GM13976 (cell line): ENCODE measurements around the gene TMBIM4.

ENCODE experiments used
- DNase-seq: peaks from one replicate; pipeline ENCODE4 v3.0.0; 2012; ENCODE audit warnings: low spot score
- in situ Hi-C: fragments of 300-500 bp; cut with MboI; formaldehyde crosslinking; loops from one replicate; pipeline ENCODE4 v1.12.0; 2022; ENCODE audit warnings: low sequenced_read_pairs, mixed read lengths, inconsistent platforms; ENCODE audit not compliant: unreplicated experiment
- TF ChIP-seq, protein P1 (sequence below): IDR thresholded peaks from 2 replicates; pipeline ENCODE4 v1.5.1; 2012; ENCODE audit warnings: borderline replicate concordance, mild to moderate bottlenecking; ENCODE audit not compliant: insufficient read depth; ENCODE audit errors: extremely low read depth, missing control alignments, control extremely low read depth

Gene TMBIM4

DNA sequence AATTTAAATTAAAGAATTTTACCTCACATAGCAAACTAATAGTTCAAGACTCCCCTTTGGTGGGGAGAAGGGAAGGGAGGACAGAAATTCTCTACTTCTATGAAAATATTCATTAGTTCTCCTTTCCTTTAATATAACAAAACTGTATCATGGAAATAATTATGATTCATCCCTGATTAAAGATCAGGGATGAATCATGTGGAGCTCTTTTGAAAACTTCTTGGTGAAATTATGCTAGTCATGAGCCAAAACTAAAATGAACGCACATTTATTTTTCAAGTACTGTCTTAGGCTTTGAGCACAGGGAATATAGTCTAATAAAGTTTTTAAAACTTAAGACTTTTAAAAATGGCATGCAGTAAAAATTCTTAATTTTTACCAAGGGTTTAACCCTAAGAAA is 17.1 kb downstream of the TMBIM4 start:
- DNase-seq, result no peak
- in situ Hi-C loops, result no loop called here
- TF ChIP-seq, protein P1, sequence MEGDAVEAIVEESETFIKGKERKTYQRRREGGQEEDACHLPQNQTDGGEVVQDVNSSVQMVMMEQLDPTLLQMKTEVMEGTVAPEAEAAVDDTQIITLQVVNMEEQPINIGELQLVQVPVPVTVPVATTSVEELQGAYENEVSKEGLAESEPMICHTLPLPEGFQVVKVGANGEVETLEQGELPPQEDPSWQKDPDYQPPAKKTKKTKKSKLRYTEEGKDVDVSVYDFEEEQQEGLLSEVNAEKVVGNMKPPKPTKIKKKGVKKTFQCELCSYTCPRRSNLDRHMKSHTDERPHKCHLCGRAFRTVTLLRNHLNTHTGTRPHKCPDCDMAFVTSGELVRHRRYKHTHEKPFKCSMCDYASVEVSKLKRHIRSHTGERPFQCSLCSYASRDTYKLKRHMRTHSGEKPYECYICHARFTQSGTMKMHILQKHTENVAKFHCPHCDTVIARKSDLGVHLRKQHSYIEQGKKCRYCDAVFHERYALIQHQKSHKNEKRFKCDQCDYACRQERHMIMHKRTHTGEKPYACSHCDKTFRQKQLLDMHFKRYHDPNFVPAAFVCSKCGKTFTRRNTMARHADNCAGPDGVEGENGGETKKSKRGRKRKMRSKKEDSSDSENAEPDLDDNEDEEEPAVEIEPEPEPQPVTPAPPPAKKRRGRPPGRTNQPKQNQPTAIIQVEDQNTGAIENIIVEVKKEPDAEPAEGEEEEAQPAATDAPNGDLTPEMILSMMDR, result no peak

DNA sequence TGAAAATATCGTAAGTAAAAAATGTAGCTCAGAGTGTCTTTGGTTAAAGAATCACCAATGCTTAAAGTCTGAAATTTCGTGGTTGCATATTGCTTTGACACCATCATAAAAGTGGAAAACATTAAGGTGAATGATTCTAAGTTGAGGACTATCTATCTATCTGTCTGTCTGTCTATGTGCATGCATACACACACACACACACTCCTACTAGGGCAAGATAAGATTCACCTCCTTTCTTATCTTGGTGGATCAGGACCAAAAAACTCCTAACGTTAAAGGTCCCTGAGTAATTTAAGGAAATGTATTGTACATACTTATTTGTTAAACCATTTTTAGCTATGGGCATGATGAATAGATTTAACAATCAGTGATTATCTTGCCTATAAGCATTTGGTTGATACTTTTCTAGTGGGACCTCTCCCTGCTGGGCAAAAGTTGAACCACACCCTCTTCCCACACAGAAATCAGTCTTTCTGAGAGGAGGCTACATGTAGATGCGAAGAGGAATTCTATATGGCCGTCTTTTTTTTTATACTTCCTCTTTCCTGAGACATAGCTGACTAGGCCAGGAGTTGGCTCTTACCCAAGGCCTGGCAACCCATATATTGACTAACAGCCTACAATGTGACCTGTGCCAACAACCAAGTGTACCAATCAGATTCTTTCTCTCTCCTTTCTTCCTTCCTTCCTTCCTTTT is 19.9 kb downstream of the TMBIM4 start:
- DNase-seq, result no peak
- in situ Hi-C loops, result loop anchor here (25.0 kb wide), 2 partner anchors 262 to 537 kb away; partner anchors contain the start of gene GRIP1

DNA sequence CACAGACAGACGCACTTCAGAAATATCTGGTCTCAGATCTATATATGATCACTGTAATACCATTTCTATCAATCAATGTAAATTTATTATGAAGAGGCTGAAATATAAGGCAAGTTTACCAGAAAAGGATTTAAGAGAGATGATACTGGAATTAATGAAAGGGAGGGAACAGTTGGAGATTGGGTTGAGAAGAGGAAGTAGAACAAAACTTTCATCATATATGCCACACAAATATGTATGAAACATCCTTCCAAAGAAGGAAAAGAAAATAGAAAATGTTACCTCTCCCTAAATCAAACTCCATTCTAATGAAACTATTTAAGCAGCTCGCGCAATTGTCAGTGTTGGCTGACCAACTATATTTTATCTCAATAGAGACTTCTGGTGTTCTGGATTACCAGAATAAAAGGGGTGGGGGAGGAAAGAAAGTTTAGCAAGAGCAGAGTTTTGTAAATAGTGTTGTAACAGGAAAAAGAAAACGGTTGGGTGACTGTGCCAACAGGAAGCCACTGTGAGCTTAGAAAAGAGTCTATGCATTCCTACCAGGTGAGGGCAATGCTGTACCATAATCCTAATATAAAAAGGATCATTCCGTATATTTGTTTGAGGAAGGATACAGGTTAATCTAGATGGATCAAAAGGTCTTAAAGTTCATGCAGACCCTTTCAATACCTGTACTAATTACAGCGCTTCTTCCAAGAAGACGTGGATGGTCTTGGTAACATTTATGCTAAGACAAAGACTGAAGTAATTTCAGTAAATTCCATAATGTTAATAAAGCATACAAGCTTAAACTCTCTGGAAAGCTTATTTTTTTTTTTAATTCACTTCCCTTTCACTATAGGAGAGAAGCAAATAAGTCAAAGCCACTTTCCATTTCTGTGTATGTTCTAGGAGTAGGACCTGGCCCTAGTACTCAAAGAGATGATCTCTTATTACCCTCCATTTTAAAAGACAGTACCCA is 24.7 kb downstream of the TMBIM4 start:
- in situ Hi-C loops, result loop anchor here (25.0 kb wide), 2 partner anchors 267 to 542 kb away; partner anchors contain the start of gene GRIP1
- TF ChIP-seq, protein P1, result no peak
- DNase-seq, result no peak

More for the DNA sequence above, 19.9 kb downstream of the TMBIM4 start:
- TF ChIP-seq, protein P1, result no peak

DNA sequence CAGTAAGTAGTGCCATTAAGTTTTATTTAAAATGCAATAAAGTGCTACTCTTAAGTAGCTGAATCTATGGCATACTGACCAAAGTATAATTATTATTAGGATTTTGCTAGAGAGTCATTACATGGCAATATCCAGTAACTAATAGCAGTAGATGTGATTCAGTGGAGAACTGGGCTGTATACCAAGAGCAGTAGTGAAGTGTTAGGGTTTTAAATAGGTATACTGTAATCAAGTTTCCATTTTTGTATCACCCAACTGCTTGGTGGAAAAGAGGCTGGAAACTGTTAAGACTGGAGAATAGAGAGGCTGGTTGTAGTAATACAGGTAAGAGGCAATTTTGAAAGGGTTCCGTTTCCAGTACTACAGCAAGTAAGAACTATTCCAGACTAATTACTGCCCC is 25.9 kb downstream of the TMBIM4 start:
- TF ChIP-seq, protein P1, result no peak
- no peak for DNase-seq
- in situ Hi-C loops, result loop anchor here (25.0 kb wide), 2 partner anchors 268 to 543 kb away; partner anchors contain the start of gene GRIP1

DNA sequence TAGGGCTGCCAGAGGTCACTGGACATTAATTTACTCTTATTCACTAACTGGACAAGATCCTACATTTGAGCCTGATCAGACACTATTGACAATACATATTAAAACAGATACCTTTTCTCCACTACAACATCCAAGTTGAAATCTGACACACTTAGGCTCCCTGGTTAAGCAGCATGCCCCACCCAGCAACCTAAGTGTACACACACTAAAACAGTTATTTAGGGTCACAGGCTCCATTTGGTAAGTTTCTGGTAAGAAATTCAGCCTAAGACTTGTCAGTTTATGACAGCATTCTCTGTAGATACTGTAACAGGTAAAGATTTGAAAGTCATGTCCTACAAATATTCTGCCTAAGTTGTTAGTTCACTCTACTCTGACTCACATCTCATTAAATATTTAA is 27.0 kb downstream of the TMBIM4 start:
- DNase-seq, result no peak
- TF ChIP-seq, protein P1, result no peak
- in situ Hi-C loops, result loop anchor here (25.0 kb wide), 2 partner anchors 269 to 544 kb away; partner anchors contain the start of gene GRIP1

DNA sequence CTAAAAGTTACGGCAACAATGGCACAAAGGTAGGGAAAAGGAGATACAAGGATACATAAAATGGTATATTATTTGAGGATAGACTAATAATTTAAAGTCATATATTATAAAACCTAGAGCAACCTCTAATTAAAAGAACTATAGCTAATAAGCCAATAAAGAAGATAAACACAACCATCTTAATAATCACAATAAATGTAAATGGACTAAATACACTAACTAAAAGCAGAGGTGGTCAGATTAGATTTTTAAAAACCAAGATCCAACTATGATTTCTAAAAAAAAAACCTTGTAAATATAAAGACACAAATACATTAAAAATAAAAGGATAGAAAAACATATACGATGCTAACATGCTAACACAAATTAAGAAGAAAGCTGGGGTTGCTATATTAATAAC is 28.5 kb downstream of the TMBIM4 start:
- TF ChIP-seq, protein P1, result no peak

More for the DNA sequence above, 28.5 kb downstream of the TMBIM4 start:
- no peak for DNase-seq
- in situ Hi-C loops, result loop anchor here (25.0 kb wide), 2 partner anchors 271 to 546 kb away; partner anchors contain the start of gene GRIP1
